ENCODE results near the gene LAIR2.
A peak's percentile ranks its signal among the peaks of the same experiment; 100 is the strongest.
"Not testable (repeated sequence)": the region's sequence is repeated elsewhere in the genome, so short reads cannot be mapped to it uniquely, and the experiment has no call there.

LAIR2 gene

GRCh38 chr19:54464630-54465425 lies 37.8 kb upstream of the LAIR2 start:
- peak; percentile 79 for DNase-seq

GRCh38 chr19:54465426-54466109 lies 37.1 kb upstream of the LAIR2 start:
- DNase-seq = no peak

- DNase-seq = not testable (repeated sequence)
These were observed 36.5 kb upstream of the LAIR2 start for GRCh38 chr19:54466110-54466480.

- no peak for DNase-seq
These were observed 33.1 kb upstream of the LAIR2 start for GRCh38 chr19:54469496-54469934.

- no peak for DNase-seq
These were observed 32.2 kb upstream of the LAIR2 start for GRCh38 chr19:54470276-54470887.

- no peak for DNase-seq
These were observed 31.4 kb upstream of the LAIR2 start for GRCh38 chr19:54470991-54471782.

- DNase-seq = no peak
These were observed 29.4 kb upstream of the LAIR2 start, which contains the start of gene CDC42EP5 for GRCh38 chr19:54473071-54473891. Gene CDC42EP5 (minus strand): TSS chr19:54473296. CDS start chr19:54465547, 7,749 bp downstream.

- DNase-seq = no peak
These were observed 28.7 kb upstream of the LAIR2 start for GRCh38 chr19:54473892-54474372.

GRCh38 chr19:54475706-54476105 lies 26.9 kb upstream of the LAIR2 start:
- no peak for DNase-seq

- no peak for DNase-seq
These were observed 25.0 kb upstream of the LAIR2 start for GRCh38 chr19:54477650-54478049.

GRCh38 chr19:54478677-54479266 lies 23.9 kb upstream of the LAIR2 start:
- no peak for DNase-seq

GRCh38 chr19:54480051-54480450 lies 22.6 kb upstream of the LAIR2 start:
- no peak for DNase-seq

GRCh38 chr19:54481326-54481930 lies 21.2 kb upstream of the LAIR2 start:
- peak; percentile 29 for DNase-seq

- no peak for DNase-seq
These were observed 19.7 kb upstream of the LAIR2 start for GRCh38 chr19:54482889-54483288.

GRCh38 chr19:54484451-54484850 lies 18.2 kb upstream of the LAIR2 start:
- DNase-seq = no peak

- no peak for DNase-seq
These were observed 16.8 kb upstream of the LAIR2 start for GRCh38 chr19:54485851-54486250.

GRCh38 chr19:54489341-54489740 lies 13.3 kb upstream of the LAIR2 start:
- DNase-seq = no peak

GRCh38 chr19:54489766-54490165 lies 12.9 kb upstream of the LAIR2 start:
- DNase-seq = no peak

- DNase-seq = no peak
These were observed 10.1 kb upstream of the LAIR2 start for GRCh38 chr19:54492568-54492967.

- not testable (repeated sequence) for DNase-seq
These were observed 9.6 kb upstream of the LAIR2 start for GRCh38 chr19:54493056-54493455.

- no peak for DNase-seq
These were observed 8.6 kb upstream of the LAIR2 start for GRCh38 chr19:54493967-54494585.

All from CD4-positive, alpha-beta T cell treated with Interferon gamma for 1 hour (primary cell).